DND-41 (cell line): Measurements from ENCODE around the gene LRG1.

Experiments used
- ATAC-seq: fragments of 200-7000 bp; cut with Tn5 transposase; 3 replicates; pipeline ENCODE4 v1.9.1; 2021; ENCODE audit warnings: low read depth; ENCODE audit not compliant: insufficient read depth
- DNase-seq: peaks from one replicate; pipeline ENCODE4 v3.0.0-alpha.2; 2020
- H2AFZ ChIP-seq: 2 replicates; pipeline ENCODE4 v1.6.0; 2012; ENCODE audit warnings: low read depth, low read length
- H3K27ac ChIP-seq: 2 replicates; pipeline ENCODE4 v1.5.1; 2012; ENCODE audit warnings: low read length, inconsistent platforms
- H3K27me3 ChIP-seq: fragments of 200-600 bp; sonication (generic); 2 replicates; pipeline ENCODE4 v1.6.0; 2012; ENCODE audit warnings: low read length, mild to moderate bottlenecking, inconsistent platforms; ENCODE audit not compliant: insufficient read depth, poor library complexity
- H3K36me3 ChIP-seq: 2 replicates; pipeline ENCODE4 v1.5.1; 2012; ENCODE audit warnings: low read length, inconsistent platforms; ENCODE audit not compliant: insufficient read depth
- H3K4me1 ChIP-seq: 2 replicates; pipeline ENCODE4 v1.5.1; 2012; ENCODE audit warnings: mild to moderate bottlenecking, low read length; ENCODE audit not compliant: insufficient read depth
- H3K4me2 ChIP-seq: 2 replicates; pipeline ENCODE4 v1.6.0; 2012; ENCODE audit warnings: mild to moderate bottlenecking, moderate library complexity, low read length, inconsistent platforms; ENCODE audit not compliant: insufficient read depth
- H3K4me3 ChIP-seq, 2 experiments: fragments of 200-600 bp in 1 of 2; shearing (Covaris generic) in 1 of 2; 2 replicates each; pipeline ENCODE4 v1.5.1; 2012 to 2016; ENCODE audit warnings: inconsistent platforms in 2 of 2, low read length in 2 of 2, mild to moderate bottlenecking in 2 of 2, low read depth in 1 of 2, moderate library complexity in 1 of 2
- H3K79me2 ChIP-seq: 2 replicates; pipeline ENCODE4 v1.6.0; 2012; ENCODE audit warnings: low read length, inconsistent platforms; ENCODE audit not compliant: insufficient read depth
- H3K9ac ChIP-seq: 2 replicates; pipeline ENCODE4 v1.6.0; 2012; ENCODE audit warnings: low read depth, mild to moderate bottlenecking, inconsistent platforms, low read length, moderate library complexity
- H3K9me3 ChIP-seq: 2 replicates; pipeline ENCODE4 v1.5.1; 2012; ENCODE audit warnings: low read length, moderate library complexity, mild to moderate bottlenecking, inconsistent platforms; ENCODE audit not compliant: insufficient read depth, severe bottlenecking
- H4K20me1 ChIP-seq: 2 replicates; pipeline ENCODE4 v1.6.0; 2012; ENCODE audit warnings: low read length; ENCODE audit not compliant: insufficient read depth
- CTCF ChIP-seq: IDR thresholded peaks from 2 replicates; pipeline ENCODE4 v1.5.1; 2012; ENCODE audit warnings: borderline replicate concordance, low read length, moderate library complexity, mild to moderate bottlenecking; ENCODE audit not compliant: poor library complexity, severe bottlenecking; ENCODE audit errors: extremely low read depth
- EZH2 ChIP-seq: IDR thresholded peaks from 3 replicates; pipeline ENCODE4 v1.6.1; 2012; ENCODE audit warnings: borderline replicate concordance, low read depth, mild to moderate bottlenecking, moderate library complexity, low read length, inconsistent platforms; ENCODE audit not compliant: severe bottlenecking

LRG1 gene

GRCh38 chr19:4503132-4503824 lies 36.6 kb downstream of the LRG1 start:
- no peak overlapping the region for H3K4me3 ChIP-seq
- no peaks in the 10 kb centered on the region for H3K9me3 ChIP-seq
- peaks cover 66% of the 10 kb centered on the region for H3K36me3 ChIP-seq
- no peak overlapping the region for H3K9ac ChIP-seq
- H3K4me2 ChIP-seq, result no peak overlapping the region
- 0 out of 2 replicates have a peak, but pooled peaks cover 4% of the 10 kb centered on the region for H4K20me1 ChIP-seq
- H3K79me2 ChIP-seq, result no peaks in the 10 kb centered on the region
- H2AFZ ChIP-seq, result no peak overlapping the region
- no peaks in the 10 kb centered on the region for H3K27me3 ChIP-seq
- H3K4me1 ChIP-seq, result no peaks in the 10 kb centered on the region
- TF ChIP-seq CTCF (no peak), EZH2 (no peak)
- no peak overlapping the region for H3K27ac ChIP-seq
- no peak for ATAC-seq
- DNase-seq, result no peak

GRCh38 chr19:4502282-4503131 lies 37.3 kb downstream of the LRG1 start:
- no peak overlapping the region for H2AFZ ChIP-seq
- H3K4me3 ChIP-seq, result no peak overlapping the region
- peaks cover 74% of the 10 kb centered on the region for H3K36me3 ChIP-seq

GRCh38 chr19:4501691-4502090 lies 38.1 kb downstream of the LRG1 start:
- H3K36me3 ChIP-seq, result peaks cover 76% of the 10 kb centered on the region

More at GRCh38 chr19:4502282-4503131, 37.3 kb downstream of the LRG1 start:
- Histone ChIP-seq H3K4me2 (no peak overlapping the region), H3K4me1 (no peaks in the 10 kb centered on the region), H3K9me3 (no peaks in the 10 kb centered on the region), H3K9ac (no peak overlapping the region), H3K27me3 (no peaks in the 10 kb centered on the region), H4K20me1 (0 out of 2 replicates have a peak, but pooled peaks cover 4% of the 10 kb centered on the region), H3K27ac (no peak overlapping the region), H3K79me2 (no peaks in the 10 kb centered on the region)
- no peak for DNase-seq
- TF ChIP-seq CTCF (no peak), EZH2 (no peak)
- ATAC-seq, result no peak

More at GRCh38 chr19:4501691-4502090, 38.1 kb downstream of the LRG1 start:
- Histone ChIP-seq H3K27me3 (no peaks in the 10 kb centered on the region), H3K9me3 (no peaks in the 10 kb centered on the region), H3K4me1 (no peaks in the 10 kb centered on the region), H2AFZ (no peak overlapping the region), H3K79me2 (no peaks in the 10 kb centered on the region), H3K4me2 (no peak overlapping the region), H3K27ac (no peak overlapping the region), H4K20me1 (0 out of 2 replicates have a peak, but pooled peaks cover 4% of the 10 kb centered on the region), H3K4me3 (no peak overlapping the region), H3K9ac (no peak overlapping the region)
- TF ChIP-seq EZH2, result no peak
- TF ChIP-seq CTCF, result no peak
- no peak for DNase-seq
- no peak for ATAC-seq
